Mesendoderm (in vitro differentiated cells): ENCODE data around the gene STYK1.
"Not testable (repeated sequence)": the region's sequence is repeated elsewhere in the genome, so short reads cannot be mapped to it uniquely, and the experiment has no call there.

ENCODE experiments used
- DNase-seq: peaks from one replicate; pipeline ENCODE4 v3.0.0; 2013
- H2AK5ac ChIP-seq: 2 replicates; pipeline ENCODE4 v1.6.1; 2013; ENCODE audit warnings: low read length, inconsistent platforms
- H2BK120ac ChIP-seq: 2 replicates; pipeline ENCODE4 v1.6.1; 2013; ENCODE audit warnings: low read depth, mild to moderate bottlenecking, low read length, moderate library complexity, mixed read lengths
- H2BK15ac ChIP-seq: replicated peaks from 2 replicates; pipeline ENCODE4 v1.6.1; 2013; ENCODE audit warnings: low read depth, mild to moderate bottlenecking, moderate library complexity
- H2BK5ac ChIP-seq: 2 replicates; pipeline ENCODE4 v1.6.1; 2013; ENCODE audit warnings: low read length, inconsistent platforms
- H3K18ac ChIP-seq: 2 replicates; pipeline ENCODE4 v1.6.1; 2013; ENCODE audit warnings: mild to moderate bottlenecking, low read length, mixed read lengths
- H3K23ac ChIP-seq: one replicate; pipeline ENCODE4 v1.6.1; 2013; ENCODE audit warnings: low read length
- H3K27ac ChIP-seq: 2 replicates; pipeline ENCODE4 v1.5.1; 2013; ENCODE audit warnings: low read depth, mild to moderate bottlenecking, inconsistent platforms, low read length, moderate library complexity
- H3K27me3 ChIP-seq: 2 replicates; pipeline ENCODE4 v1.6.1; 2013; ENCODE audit warnings: low read length, control low read depth, mild to moderate bottlenecking, inconsistent platforms; ENCODE audit not compliant: insufficient read depth, poor library complexity
- H3K36me3 ChIP-seq: 2 replicates; pipeline ENCODE4 v1.6.1; 2013; ENCODE audit warnings: low read length, inconsistent platforms; ENCODE audit not compliant: control insufficient read depth, insufficient read depth
- H3K4ac ChIP-seq: one replicate; pipeline ENCODE4 v1.6.1; 2013; ENCODE audit warnings: low read depth, mild to moderate bottlenecking, low read length, moderate library complexity
- H3K4me1 ChIP-seq: 2 replicates; pipeline ENCODE4 v1.6.1; 2013; ENCODE audit warnings: low read depth, low read length, inconsistent platforms; ENCODE audit not compliant: control insufficient read depth
- H3K4me2 ChIP-seq: 2 replicates; pipeline ENCODE4 v1.6.1; 2013; ENCODE audit warnings: low read length
- H3K4me3 ChIP-seq: 2 replicates; pipeline ENCODE4 v1.5.1; 2013; ENCODE audit warnings: mild to moderate bottlenecking, low read length
- H3K56ac ChIP-seq: one replicate; pipeline ENCODE4 v1.6.1; 2013; ENCODE audit warnings: low read length
- H3K79me1 ChIP-seq: 2 replicates; pipeline ENCODE4 v1.6.1; 2013; ENCODE audit warnings: low read length, inconsistent platforms
- H3K79me2 ChIP-seq: 2 replicates; pipeline ENCODE4 v1.6.1; 2013; ENCODE audit warnings: mild to moderate bottlenecking, low read length; ENCODE audit not compliant: control insufficient read depth, insufficient read depth
- H3K9ac ChIP-seq: 2 replicates; pipeline ENCODE4 v1.6.1; 2013; ENCODE audit warnings: low read length, inconsistent platforms
- H4K5ac ChIP-seq: one replicate; pipeline ENCODE4 v1.6.1; 2013; ENCODE audit warnings: low read length
- H4K8ac ChIP-seq: one replicate; pipeline ENCODE4 v1.6.1; 2013; ENCODE audit warnings: low read depth, mild to moderate bottlenecking, control low read depth, low read length, moderate library complexity
- WGBS: extraction: QIAGEN DNeasy Blood & Tissue Kit; methylation state at CpG from one replicate; pipeline ENCODE4 v1.1.7; 2013; ENCODE audit warnings: low lambda C conversion rate, missing lambda C conversion rate; ENCODE audit not compliant: insufficient coverage; ENCODE audit errors: extremely low coverage; 5-methylcytosine and 5-hydroxymethylcytosine counted together

STYK1 gene

GRCh38 chr12:10611258-10611657, 62.6 kb downstream of the STYK1 start:
- H3K56ac ChIP-seq, H2BK120ac ChIP-seq, H4K8ac ChIP-seq, DNase-seq, H2AK5ac ChIP-seq, H2BK15ac ChIP-seq, H4K5ac ChIP-seq, H3K27me3 ChIP-seq, H3K9ac ChIP-seq, H3K23ac ChIP-seq, H3K4me1 ChIP-seq, H3K36me3 ChIP-seq, H2BK5ac ChIP-seq, H3K4ac ChIP-seq, H3K4me3 ChIP-seq, H3K4me2 ChIP-seq, H3K27ac ChIP-seq, H3K79me1 ChIP-seq, H3K18ac ChIP-seq: not testable (repeated sequence)
- H3K79me2 ChIP-seq: peaks cover 18% of the 10 kb centered on the region
- WGBS: no CpG with 5 or more reads among the region's 4 CpGs

GRCh38 chr12:10610188-10610587, 63.7 kb downstream of the STYK1 start:
- Histone ChIP-seq H3K4ac (no peak overlapping the region), H3K27me3 (no peaks in the 10 kb centered on the region), H3K4me2 (no peak overlapping the region), H3K23ac (no peak overlapping the region), H4K8ac (no peak overlapping the region), H3K9ac (no peak overlapping the region), H3K4me3 (no peak overlapping the region), H4K5ac (no peak overlapping the region), H2BK5ac (no peak overlapping the region), H3K4me1 (no peaks in the 10 kb centered on the region), H3K36me3 (peaks cover 2% of the 10 kb centered on the region), H3K56ac (no peak overlapping the region), H2BK15ac (no peak overlapping the region), H3K18ac (no peak overlapping the region), H2BK120ac (no peak overlapping the region), H3K79me2 (peaks cover 18% of the 10 kb centered on the region), H3K79me1 (peaks cover 4% of the 10 kb centered on the region), H2AK5ac (no peak overlapping the region), H3K27ac (no peak overlapping the region)
- no CpG with 5 or more reads among the region's 3 CpGs for WGBS
- DNase-seq: no peak

GRCh38 chr12:10607885-10608458, 65.9 kb downstream of the STYK1 start:
- Histone ChIP-seq H2BK120ac (no peak overlapping the region), H3K27me3 (no peaks in the 10 kb centered on the region), H4K8ac (no peak overlapping the region), H2AK5ac (no peak overlapping the region), H3K4me1 (no peaks in the 10 kb centered on the region), H3K79me2 (peaks cover 15% of the 10 kb centered on the region), H3K9ac (no peak overlapping the region), H3K56ac (no peak overlapping the region), H2BK15ac (no peak overlapping the region), H3K27ac (no peak overlapping the region), H3K36me3 (peaks cover 2% of the 10 kb centered on the region), H3K4me2 (no peak overlapping the region), H3K18ac (no peak overlapping the region), H3K4me3 (no peak overlapping the region), H3K4ac (no peak overlapping the region), H3K23ac (no peak overlapping the region), H2BK5ac (no peak overlapping the region), H3K79me1 (peaks cover 4% of the 10 kb centered on the region), H4K5ac (no peak overlapping the region)
- WGBS: no CpG with 5 or more reads among the region's 3 CpGs
- DNase-seq: peak; percentile 30

- no peak overlapping the region for H3K4ac ChIP-seq
- no peak overlapping the region for H3K4me3 ChIP-seq
- no peak overlapping the region for H3K27ac ChIP-seq
- no peak for DNase-seq
- H3K79me1 ChIP-seq: no peaks in the 10 kb centered on the region
- H4K8ac ChIP-seq: no peak overlapping the region
- H3K56ac ChIP-seq: no peak overlapping the region
- H3K27me3 ChIP-seq: no peaks in the 10 kb centered on the region
- no peaks in the 10 kb centered on the region for H3K4me1 ChIP-seq
- H3K79me2 ChIP-seq: no peaks in the 10 kb centered on the region
- H3K4me2 ChIP-seq: no peak overlapping the region
- WGBS: no CpG with 5 or more reads among the region's 2 CpGs
- H2AK5ac ChIP-seq: no peak overlapping the region
- H2BK15ac ChIP-seq: no peak overlapping the region
- H3K23ac ChIP-seq: no peak overlapping the region
- H3K36me3 ChIP-seq: no peaks in the 10 kb centered on the region
- H3K9ac ChIP-seq: no peak overlapping the region
- no peak overlapping the region for H2BK5ac ChIP-seq
- no peak overlapping the region for H4K5ac ChIP-seq
- H3K18ac ChIP-seq: no peak overlapping the region
- H2BK120ac ChIP-seq: no peak overlapping the region
These were observed 72.0 kb downstream of the STYK1 start for GRCh38 chr12:10601860-10602259.

GRCh38 chr12:10600988-10601387, 72.9 kb downstream of the STYK1 start:
- Histone ChIP-seq H2BK15ac (no peak overlapping the region), H3K27me3 (no peaks in the 10 kb centered on the region), H3K4me1 (no peaks in the 10 kb centered on the region), H3K79me2 (no peaks in the 10 kb centered on the region), H4K8ac (no peak overlapping the region), H3K27ac (no peak overlapping the region), H3K4me2 (no peak overlapping the region), H3K9ac (no peak overlapping the region), H3K79me1 (no peaks in the 10 kb centered on the region), H2AK5ac (no peak overlapping the region), H3K4ac (no peak overlapping the region), H4K5ac (no peak overlapping the region), H3K23ac (no peak overlapping the region), H3K56ac (no peak overlapping the region), H2BK5ac (no peak overlapping the region), H3K18ac (no peak overlapping the region), H3K4me3 (no peak overlapping the region), H3K36me3 (no peaks in the 10 kb centered on the region), H2BK120ac (no peak overlapping the region)
- DNase-seq: no peak
- WGBS: no CpG with 5 or more reads among the region's 6 CpGs

- DNase-seq: no peak
- Histone ChIP-seq H3K79me2 (no peaks in the 10 kb centered on the region), H3K36me3 (no peaks in the 10 kb centered on the region), H3K4ac (no peak overlapping the region), H3K23ac (no peak overlapping the region), H3K56ac (no peak overlapping the region), H4K8ac (no peak overlapping the region), H3K79me1 (no peaks in the 10 kb centered on the region), H2BK120ac (no peak overlapping the region), H2AK5ac (no peak overlapping the region), H4K5ac (no peak overlapping the region), H2BK15ac (no peak overlapping the region), H3K18ac (no peak overlapping the region), H3K4me1 (no peaks in the 10 kb centered on the region), H3K27ac (no peak overlapping the region), H3K27me3 (no peaks in the 10 kb centered on the region), H2BK5ac (no peak overlapping the region), H3K9ac (no peak overlapping the region), H3K4me2 (no peak overlapping the region), H3K4me3 (no peak overlapping the region)
- WGBS: no CpG with 5 or more reads among the region's 2 CpGs
These were observed 78.0 kb downstream of the STYK1 start for GRCh38 chr12:10595881-10596280.
